Neural progenitor cell (in vitro differentiated cells): ENCODE results near the gene IGFBP1.

Source experiments
- CTCF ChIP-seq: fragments of 200-600 bp; sonication (generic); IDR thresholded peaks from 2 replicates; pipeline ENCODE4 v1.5.1; 2017; ENCODE audit warnings: antibody characterized with exemption, mild to moderate bottlenecking
- EZH2 ChIP-seq: fragments of 200-600 bp; sonication (generic); IDR thresholded peaks from 2 replicates; pipeline ENCODE4 v1.6.1; 2017; ENCODE audit warnings: antibody characterized with exemption, mild to moderate bottlenecking, moderate library complexity

- no peak for TF ChIP-seq EZH2
- no peak for TF ChIP-seq CTCF
Observed at GRCh38 chr7:45897042-45897690, 8.9 kb downstream of the IGFBP1 start.
